AG09309 (cell line): ENCODE results near the gene ATP5PB.

Source experiments
- DNase-seq: peaks from one replicate; pipeline ENCODE4 v3.0.0-alpha.2; 2010; ENCODE audit warnings: low read depth
- H3K4me3 ChIP-seq: 2 replicates; pipeline ENCODE4 v1.5.1; 2011; ENCODE audit warnings: mild to moderate bottlenecking, low read depth, low read length, moderate library complexity; ENCODE audit not compliant: control insufficient read depth
- TF ChIP-seq, protein P1 (sequence below): IDR thresholded peaks from 2 replicates; pipeline ENCODE4 v1.5.1; 2011; ENCODE audit warnings: mild to moderate bottlenecking, low read depth, low read length, inconsistent platforms; ENCODE audit not compliant: insufficient read depth, control insufficient read depth; ENCODE audit errors: missing control alignments

The ATP5PB gene

DNA sequence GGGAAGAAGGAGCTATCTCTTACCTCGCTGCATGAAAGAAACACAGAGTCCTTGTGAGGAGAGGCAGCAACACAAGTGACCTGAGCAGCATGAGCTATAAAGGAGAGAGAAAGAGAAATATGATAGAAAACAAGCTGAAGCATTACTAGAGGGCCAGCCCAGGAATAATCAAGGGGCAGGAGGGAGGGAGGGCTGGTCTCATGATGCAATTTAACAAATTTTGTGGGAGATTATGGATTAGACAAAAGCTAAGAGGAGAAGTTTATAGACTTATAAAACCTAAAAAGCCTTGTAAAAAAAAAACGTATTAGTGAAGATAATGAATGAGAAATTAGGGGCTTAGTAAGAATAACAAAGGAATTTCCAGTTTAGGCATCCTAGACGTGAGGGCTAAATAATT, 5.2 kb upstream of the ATP5PB start:
- TF ChIP-seq, protein P1, sequence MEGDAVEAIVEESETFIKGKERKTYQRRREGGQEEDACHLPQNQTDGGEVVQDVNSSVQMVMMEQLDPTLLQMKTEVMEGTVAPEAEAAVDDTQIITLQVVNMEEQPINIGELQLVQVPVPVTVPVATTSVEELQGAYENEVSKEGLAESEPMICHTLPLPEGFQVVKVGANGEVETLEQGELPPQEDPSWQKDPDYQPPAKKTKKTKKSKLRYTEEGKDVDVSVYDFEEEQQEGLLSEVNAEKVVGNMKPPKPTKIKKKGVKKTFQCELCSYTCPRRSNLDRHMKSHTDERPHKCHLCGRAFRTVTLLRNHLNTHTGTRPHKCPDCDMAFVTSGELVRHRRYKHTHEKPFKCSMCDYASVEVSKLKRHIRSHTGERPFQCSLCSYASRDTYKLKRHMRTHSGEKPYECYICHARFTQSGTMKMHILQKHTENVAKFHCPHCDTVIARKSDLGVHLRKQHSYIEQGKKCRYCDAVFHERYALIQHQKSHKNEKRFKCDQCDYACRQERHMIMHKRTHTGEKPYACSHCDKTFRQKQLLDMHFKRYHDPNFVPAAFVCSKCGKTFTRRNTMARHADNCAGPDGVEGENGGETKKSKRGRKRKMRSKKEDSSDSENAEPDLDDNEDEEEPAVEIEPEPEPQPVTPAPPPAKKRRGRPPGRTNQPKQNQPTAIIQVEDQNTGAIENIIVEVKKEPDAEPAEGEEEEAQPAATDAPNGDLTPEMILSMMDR = no peak
- no peak overlapping the region for H3K4me3 ChIP-seq
- DNase-seq = no peak

DNA sequence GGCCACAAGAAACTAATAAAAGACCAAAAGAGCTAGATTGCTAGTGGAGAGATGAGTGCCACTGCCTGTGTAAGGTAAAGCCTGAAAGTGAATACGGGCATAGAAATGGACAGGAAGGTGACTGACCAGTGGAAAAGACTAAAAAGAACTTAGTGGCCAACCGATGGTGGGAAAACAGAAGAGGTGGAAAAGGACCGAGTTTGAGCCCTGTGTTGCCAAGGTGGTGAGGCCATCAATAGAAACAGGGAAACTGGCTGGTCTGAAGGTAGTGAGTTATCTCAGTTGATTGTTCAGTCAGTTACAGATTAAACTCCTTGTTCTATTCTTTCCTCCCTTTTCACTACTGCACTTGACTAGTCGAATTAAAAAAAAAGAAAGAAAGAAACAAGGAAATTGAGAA, 2.7 kb upstream of the ATP5PB start:
- TF ChIP-seq, protein P1 = no peak
- DNase-seq = no peak
- H3K4me3 ChIP-seq = no peak overlapping the region

DNA sequence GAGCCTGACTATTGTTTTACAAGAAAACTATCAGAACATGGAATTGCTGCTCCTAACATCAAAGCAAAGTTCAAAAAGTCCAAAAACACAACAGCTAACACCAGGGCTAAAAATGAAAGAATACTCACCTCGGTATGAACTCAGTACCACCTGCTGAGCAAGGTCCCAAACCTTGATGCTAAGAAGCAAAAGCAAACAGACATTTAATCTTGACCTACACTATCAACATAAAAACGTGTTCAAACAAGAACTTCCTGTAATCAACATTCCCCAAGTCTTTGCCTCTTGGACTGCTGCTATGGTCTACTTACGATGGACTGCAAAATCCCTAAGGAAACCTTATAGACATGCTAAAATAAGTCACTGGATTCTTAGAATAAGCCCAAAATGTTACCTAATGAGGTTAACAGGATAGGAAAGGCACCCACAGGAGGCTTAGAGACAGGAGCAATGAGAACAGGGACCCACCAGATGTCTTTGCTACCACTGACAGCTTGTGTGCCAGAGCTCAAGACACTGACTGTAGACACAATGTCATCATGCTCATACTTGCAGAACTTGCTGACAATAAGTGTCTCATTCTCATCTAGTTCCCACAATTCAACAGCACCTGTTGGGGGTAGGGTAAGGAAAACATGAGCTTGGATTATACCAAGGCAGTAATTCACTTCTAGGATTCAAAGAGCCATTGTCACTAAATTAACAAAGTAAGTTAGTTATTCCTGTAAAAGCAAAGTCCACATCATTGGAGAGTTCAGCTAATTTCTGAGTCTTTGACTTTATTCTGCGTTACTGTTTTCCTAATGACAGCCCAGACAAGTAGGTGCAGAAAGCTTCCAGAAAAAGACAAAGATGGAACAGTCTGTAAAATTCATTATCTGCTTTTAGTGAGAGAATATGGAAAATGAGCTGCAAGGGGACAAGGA, 2.0 kb upstream of the ATP5PB start:
- no peak for DNase-seq
- TF ChIP-seq, protein P1 = no peak
- H3K4me3 ChIP-seq = no peak overlapping the region

- DNase-seq = no peak
- TF ChIP-seq, protein P1 = no peak
- H3K4me3 ChIP-seq = peak overlapping the region; percentile 99
Observed at GRCh38 chr1:111448482-111448917, 764 bp upstream of the ATP5PB start.

DNA sequence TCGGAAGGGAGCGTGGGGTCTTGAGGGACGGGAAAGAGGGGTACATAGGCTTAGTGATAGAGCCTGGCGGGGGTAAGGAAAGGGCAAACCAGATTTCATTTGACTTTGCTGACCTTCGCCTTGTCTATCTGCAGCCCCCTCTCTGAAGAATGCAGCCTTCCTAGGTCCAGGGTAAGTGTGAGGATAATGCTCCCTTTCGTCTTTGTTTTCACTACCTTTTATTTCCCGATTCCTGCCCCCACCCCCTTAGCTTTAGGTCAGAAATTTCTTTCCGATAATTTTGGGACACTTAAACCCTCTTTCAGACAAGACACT, 396 bp downstream of the ATP5PB start:
- H3K4me3 ChIP-seq = peak overlapping the region; percentile 99
- no peak for DNase-seq
- TF ChIP-seq, protein P1 = no peak

GRCh38 chr1:111450185-111450584, 921 bp downstream of the ATP5PB start:
- peak overlapping the region; percentile 99 for H3K4me3 ChIP-seq
- TF ChIP-seq, protein P1 = no peak
- no peak for DNase-seq

DNA sequence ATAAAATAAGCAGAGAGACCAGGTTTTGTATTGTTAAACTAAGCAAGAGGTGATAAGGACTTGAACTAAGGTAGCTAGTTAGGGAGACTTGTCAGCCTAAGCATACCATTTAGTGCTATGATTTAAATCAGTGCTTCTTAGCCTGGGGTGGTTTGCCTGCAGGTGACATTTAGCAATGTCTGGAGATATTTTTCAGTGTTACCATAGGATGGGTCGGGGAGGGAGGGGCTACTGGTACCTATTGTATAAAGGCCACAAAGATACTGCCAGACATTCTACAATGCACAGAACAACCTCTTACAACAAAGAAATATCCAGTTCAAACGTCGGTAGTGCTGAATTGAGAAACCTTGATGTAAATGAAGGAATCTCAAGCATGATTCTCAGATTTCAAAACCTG, 3.3 kb downstream of the ATP5PB start:
- H3K4me3 ChIP-seq = no peak overlapping the region
- TF ChIP-seq, protein P1 = no peak
- no peak for DNase-seq
